Trophoblast cell (in vitro differentiated cells and primary cell): ENCODE measurements around the gene SERP2.

ENCODE experiments used
- DNase-seq, 2 donors: peaks; one replicate each; pipeline ENCODE4 v3.0.0-alpha.2; 2016
- H2AFZ ChIP-seq: 2 replicates; pipeline ENCODE4 v1.6.1; 2013; ENCODE audit warnings: low read length, moderate library complexity, mild to moderate bottlenecking; ENCODE audit not compliant: insufficient read depth, poor library complexity
- H2AK5ac ChIP-seq: 2 replicates; pipeline ENCODE4 v1.6.1; 2013; ENCODE audit warnings: mild to moderate bottlenecking, low read length
- H2BK120ac ChIP-seq: 2 replicates; pipeline ENCODE4 v1.6.1; 2013; ENCODE audit warnings: low read length, mild to moderate bottlenecking, moderate library complexity; ENCODE audit not compliant: insufficient read depth, poor library complexity
- H2BK12ac ChIP-seq: 2 replicates; pipeline ENCODE4 v1.6.1; 2013; ENCODE audit warnings: mild to moderate bottlenecking, low read length, moderate library complexity
- H2BK5ac ChIP-seq: 2 replicates; pipeline ENCODE4 v1.6.1; 2013; ENCODE audit warnings: low read length, low read depth, moderate library complexity, mild to moderate bottlenecking; ENCODE audit not compliant: poor library complexity
- H3K14ac ChIP-seq: 2 replicates; pipeline ENCODE4 v1.6.1; 2013; ENCODE audit warnings: mild to moderate bottlenecking, low read length
- H3K18ac ChIP-seq: 2 replicates; pipeline ENCODE4 v1.6.1; 2013; ENCODE audit warnings: mild to moderate bottlenecking, low read length
- H3K23ac ChIP-seq: 2 replicates; pipeline ENCODE4 v1.6.1; 2013; ENCODE audit warnings: low read length
- H3K27ac ChIP-seq: 2 replicates; pipeline ENCODE4 v1.5.1; 2013; ENCODE audit warnings: low read depth, mild to moderate bottlenecking, inconsistent platforms, low read length, moderate library complexity
- H3K27me3 ChIP-seq: 2 replicates; pipeline ENCODE4 v1.6.1; 2013; ENCODE audit warnings: inconsistent platforms, mild to moderate bottlenecking, low read length, moderate library complexity; ENCODE audit not compliant: insufficient read depth
- H3K36me3 ChIP-seq, 2 experiments: 1 replicate in 1 of 2; 2 replicates in 1 of 2; pipeline ENCODE4 v1.6.1; 2013; ENCODE audit warnings: low read length in 2 of 2, mild to moderate bottlenecking in 2 of 2, moderate library complexity in 1 of 2; ENCODE audit not compliant: insufficient read depth in 2 of 2, control insufficient read depth in 1 of 2
- H3K4ac ChIP-seq: 2 replicates; pipeline ENCODE4 v1.6.1; 2013; ENCODE audit warnings: low read depth, mild to moderate bottlenecking, low read length, moderate library complexity
- H3K4me1 ChIP-seq, 2 experiments: 1 replicate in 1 of 2; 2 replicates in 1 of 2; pipeline ENCODE4 v1.6.1; 2013; ENCODE audit warnings: low read length in 2 of 2, mild to moderate bottlenecking in 2 of 2, moderate library complexity in 1 of 2; ENCODE audit not compliant: insufficient read depth in 2 of 2, control insufficient read depth in 1 of 2
- H3K4me2 ChIP-seq: 2 replicates; pipeline ENCODE4 v1.6.1; 2013; ENCODE audit warnings: inconsistent platforms, mild to moderate bottlenecking, low read length, moderate library complexity
- H3K4me3 ChIP-seq: 2 replicates; pipeline ENCODE4 v1.5.1; 2013; ENCODE audit warnings: mild to moderate bottlenecking, low read depth, low read length, inconsistent platforms
- H3K79me1 ChIP-seq: one replicate; pipeline ENCODE4 v1.6.1; 2013; ENCODE audit warnings: low read length
- H3K79me2 ChIP-seq: 2 replicates; pipeline ENCODE4 v1.6.1; 2013; ENCODE audit warnings: low read length, mild to moderate bottlenecking; ENCODE audit not compliant: control insufficient read depth, insufficient read depth, poor library complexity
- H3K9ac ChIP-seq: 2 replicates; pipeline ENCODE4 v1.6.1; 2013; ENCODE audit warnings: mild to moderate bottlenecking, low read length
- H3K9me3 ChIP-seq: 2 replicates; pipeline ENCODE4 v1.6.1; 2013; ENCODE audit warnings: low read depth, mild to moderate bottlenecking, control low read depth, inconsistent platforms, low read length; ENCODE audit not compliant: insufficient read depth
- H4K12ac ChIP-seq: 2 replicates; pipeline ENCODE4 v1.6.1; 2013; ENCODE audit warnings: low read depth, mild to moderate bottlenecking, low read length, moderate library complexity
- H4K8ac ChIP-seq: 2 replicates; pipeline ENCODE4 v1.6.1; 2013; ENCODE audit warnings: low read depth, mild to moderate bottlenecking, low read length, moderate library complexity
- H4K91ac ChIP-seq: one replicate; pipeline ENCODE4 v1.6.1; 2013; ENCODE audit warnings: low read depth, mild to moderate bottlenecking, low read length, moderate library complexity
- WGBS: extraction: QIAGEN DNeasy Blood & Tissue Kit; methylation state at CpG from one replicate; pipeline ENCODE4 v1.1.7; 2013; ENCODE audit warnings: missing lambda C conversion rate; ENCODE audit not compliant: insufficient read length, insufficient coverage; ENCODE audit errors: extremely low coverage; 5-methylcytosine and 5-hydroxymethylcytosine counted together

SERP2 gene

GRCh38 chr13:44435919-44436510 lies 62.4 kb downstream of the SERP2 start:
- peaks cover 6% of the 10 kb centered on the region in 2 experiments for H3K4me1 ChIP-seq
- no peak overlapping the region for H2BK12ac ChIP-seq
- H3K4me2 ChIP-seq: peak overlapping the region; percentile 49
- no peak overlapping the region for H2AK5ac ChIP-seq
- DNase-seq: peak in 1 of 2 donors; percentile 28
- H4K12ac ChIP-seq: peak overlapping the region; percentile 96
- peaks cover 11% of the 10 kb centered on the region for H3K79me1 ChIP-seq
- H2BK120ac ChIP-seq: peak overlapping the region; percentile 68
- peak overlapping the region; percentile 66 for H3K27ac ChIP-seq
- H3K36me3 ChIP-seq: peaks cover 6 to 12% of the 10 kb centered on the region in 2 experiments
- H3K4me3 ChIP-seq: peak overlapping the region; percentile 73
- no peak overlapping the region for H2AFZ ChIP-seq
- peak overlapping the region; percentile 96 for H2BK5ac ChIP-seq
- no peak overlapping the region for H3K23ac ChIP-seq
- peaks cover 10% of the 10 kb centered on the region for H3K79me2 ChIP-seq
- H3K18ac ChIP-seq: peak overlapping the region; percentile 76
- H3K9ac ChIP-seq: peak overlapping the region; percentile 89
- peak overlapping the region; percentile 91 for H4K91ac ChIP-seq
- no CpG with 5 or more reads among the region's 9 CpGs for WGBS
- no peaks in the 10 kb centered on the region for H3K27me3 ChIP-seq
- H4K8ac ChIP-seq: peak overlapping the region; percentile 92
- peak overlapping the region; percentile 90 for H3K14ac ChIP-seq
- H3K4ac ChIP-seq: peak overlapping the region; percentile 97
- no peaks in the 10 kb centered on the region for H3K9me3 ChIP-seq

- peaks cover 11% of the 10 kb centered on the region for H3K79me1 ChIP-seq
- no peaks in the 10 kb centered on the region for H3K9me3 ChIP-seq
- H2BK12ac ChIP-seq: peak overlapping the region; percentile 53
- no peaks in the 10 kb centered on the region for H3K27me3 ChIP-seq
- H2BK120ac ChIP-seq: peak overlapping the region; percentile 84
- H4K12ac ChIP-seq: peak overlapping the region; percentile 92
- peak; percentile 84 to 86 for DNase-seq
- H3K4me1 ChIP-seq: peaks cover 6% of the 10 kb centered on the region in 2 experiments
- H2AFZ ChIP-seq: peak overlapping the region; percentile 94
- peak overlapping the region; percentile 97 for H3K18ac ChIP-seq
- peak overlapping the region; percentile 97 for H3K4ac ChIP-seq
- H4K91ac ChIP-seq: peak overlapping the region; percentile 75
- WGBS: no CpG with 5 or more reads among the region's 38 CpGs
- peak overlapping the region; percentile 97 for H2BK5ac ChIP-seq
- peak overlapping the region; percentile 93 for H4K8ac ChIP-seq
- no peak overlapping the region for H2AK5ac ChIP-seq
- H3K9ac ChIP-seq: peak overlapping the region; percentile 89
- H3K36me3 ChIP-seq: peaks cover 6 to 12% of the 10 kb centered on the region in 2 experiments
- peaks cover 10% of the 10 kb centered on the region for H3K79me2 ChIP-seq
- H3K23ac ChIP-seq: no peak overlapping the region
- peak overlapping the region; percentile 82 for H3K27ac ChIP-seq
- H3K4me2 ChIP-seq: peak overlapping the region; percentile 84
- H3K4me3 ChIP-seq: peak overlapping the region; percentile 84
- peak overlapping the region; percentile 89 for H3K14ac ChIP-seq
Observed at GRCh38 chr13:44436589-44437337, 63.1 kb downstream of the SERP2 start.

- H2AFZ ChIP-seq: peak overlapping the region; percentile 94
- H3K18ac ChIP-seq: no peak overlapping the region
- H3K9ac ChIP-seq: no peak overlapping the region
- no peaks in the 10 kb centered on the region for H3K27me3 ChIP-seq
- H4K12ac ChIP-seq: no peak overlapping the region
- H3K4ac ChIP-seq: no peak overlapping the region
- peaks cover 10% of the 10 kb centered on the region for H3K79me2 ChIP-seq
- H3K4me2 ChIP-seq: peak overlapping the region; percentile 84
- no peaks in the 10 kb centered on the region for H3K9me3 ChIP-seq
- H2AK5ac ChIP-seq: no peak overlapping the region
- peaks cover 11% of the 10 kb centered on the region for H3K79me1 ChIP-seq
- no peak overlapping the region for H2BK120ac ChIP-seq
- H3K14ac ChIP-seq: no peak overlapping the region
- H2BK5ac ChIP-seq: no peak overlapping the region
- DNase-seq: peak in 1 of 2 donors; percentile 77
- no peak overlapping the region for H4K91ac ChIP-seq
- H3K4me1 ChIP-seq: peaks cover 6% of the 10 kb centered on the region in 2 experiments
- H4K8ac ChIP-seq: no peak overlapping the region
- no peak overlapping the region for H3K27ac ChIP-seq
- no peak overlapping the region for H3K4me3 ChIP-seq
- no CpG with 5 or more reads among the region's 5 CpGs for WGBS
- peaks cover 6 to 12% of the 10 kb centered on the region in 2 experiments for H3K36me3 ChIP-seq
- H3K23ac ChIP-seq: no peak overlapping the region
- no peak overlapping the region for H2BK12ac ChIP-seq
Observed at GRCh38 chr13:44437356-44438233, 64.0 kb downstream of the SERP2 start.

- no peak overlapping the region for H4K8ac ChIP-seq
- no peak overlapping the region for H2BK12ac ChIP-seq
- H3K27me3 ChIP-seq: no peaks in the 10 kb centered on the region
- no peak overlapping the region for H3K18ac ChIP-seq
- no peak overlapping the region for H3K14ac ChIP-seq
- H4K12ac ChIP-seq: no peak overlapping the region
- H2AFZ ChIP-seq: no peak overlapping the region
- H3K79me2 ChIP-seq: peaks cover 10% of the 10 kb centered on the region
- no peak overlapping the region for H3K23ac ChIP-seq
- H3K36me3 ChIP-seq: peaks cover 6 to 8% of the 10 kb centered on the region in 2 experiments
- H3K4ac ChIP-seq: no peak overlapping the region
- H3K9ac ChIP-seq: no peak overlapping the region
- H3K4me2 ChIP-seq: no peak overlapping the region
- H3K4me1 ChIP-seq: peaks cover 6% of the 10 kb centered on the region in 2 experiments
- no peak overlapping the region for H2AK5ac ChIP-seq
- H2BK120ac ChIP-seq: no peak overlapping the region
- H3K79me1 ChIP-seq: peaks cover 11% of the 10 kb centered on the region
- H4K91ac ChIP-seq: no peak overlapping the region
- no peaks in the 10 kb centered on the region for H3K9me3 ChIP-seq
- DNase-seq: peak in 1 of 2 donors; percentile 19
- WGBS: no CpG with 5 or more reads among the region's 3 CpGs
- no peak overlapping the region for H3K4me3 ChIP-seq
- no peak overlapping the region for H2BK5ac ChIP-seq
- no peak overlapping the region for H3K27ac ChIP-seq
Observed at GRCh38 chr13:44438234-44438579, 64.6 kb downstream of the SERP2 start.
